Non-pigmented ciliary epithelial cell (primary cell): ENCODE measurements around the gene ERAS.
"Not testable (repeated sequence)": the region's sequence is repeated elsewhere in the genome, so short reads cannot be mapped to it uniquely, and the experiment has no call there.

Experiments
- DNase-seq: peaks from one replicate; pipeline ENCODE4 v3.0.0-alpha.2; 2010; ENCODE audit warnings: low read depth

The ERAS gene

GRCh38 chrX:48798318-48798717, 28.0 kb upstream of the ERAS start:
- no peak for DNase-seq

- DNase-seq = no peak
Measured at GRCh38 chrX:48800574-48801279, 25.6 kb upstream of the ERAS start.

- peak; percentile 93 for DNase-seq
Measured at GRCh38 chrX:48801280-48802088, 24.8 kb upstream of the ERAS start, which contains the start of gene HDAC6. TSS of gene HDAC6 (plus strand) at chrX:48802067. CDS start at chrX:48802693, 626 bp downstream.

GRCh38 chrX:48802089-48802904, 24.0 kb upstream of the ERAS start:
- DNase-seq = peak; percentile 36

GRCh38 chrX:48802905-48803200, 23.5 kb upstream of the ERAS start:
- no peak for DNase-seq

- no peak for DNase-seq
Measured at GRCh38 chrX:48806081-48806480, 20.2 kb upstream of the ERAS start.

GRCh38 chrX:48813644-48814043, 12.7 kb upstream of the ERAS start:
- DNase-seq = no peak

- DNase-seq = no peak
Measured at GRCh38 chrX:48814722-48815121, 11.6 kb upstream of the ERAS start.

- no peak for DNase-seq
Measured at GRCh38 chrX:48815266-48815665, 11.0 kb upstream of the ERAS start.

- DNase-seq = no peak
Measured at GRCh38 chrX:48816014-48816810, 10.1 kb upstream of the ERAS start.

GRCh38 chrX:48818098-48818497, 8.2 kb upstream of the ERAS start:
- no peak for DNase-seq

- DNase-seq = no peak
Measured at GRCh38 chrX:48818866-48819265, 7.4 kb upstream of the ERAS start.

GRCh38 chrX:48819394-48819793, 6.9 kb upstream of the ERAS start:
- not testable (repeated sequence) for DNase-seq

- no peak for DNase-seq
Measured at GRCh38 chrX:48823053-48823452, 3.3 kb upstream of the ERAS start.

GRCh38 chrX:48824066-48824465, 2.2 kb upstream of the ERAS start:
- DNase-seq = no peak

GRCh38 chrX:48826876-48827653, 752 bp downstream of the ERAS start:
- no peak for DNase-seq

- DNase-seq = no peak
Measured at GRCh38 chrX:48827654-48827968, 1.3 kb downstream of the ERAS start.

GRCh38 chrX:48829016-48829735, 2.9 kb downstream of the ERAS start:
- no peak for DNase-seq

- no peak for DNase-seq
Measured at GRCh38 chrX:48831136-48831908, 5.0 kb downstream of the ERAS start.

- DNase-seq = no peak
Measured at GRCh38 chrX:48831909-48832291, 5.6 kb downstream of the ERAS start.
